ENCODE data around the gene SLC17A4. TPM values are rescaled to one million over a fixed set of nuclear protein-coding genes. Genes with fewer than 3 reads are reported as not detected.

Gene SLC17A4
- total and polyA plus RNA-seq, 8 donors = 0.04 TPM; not detected in 7

DNA sequence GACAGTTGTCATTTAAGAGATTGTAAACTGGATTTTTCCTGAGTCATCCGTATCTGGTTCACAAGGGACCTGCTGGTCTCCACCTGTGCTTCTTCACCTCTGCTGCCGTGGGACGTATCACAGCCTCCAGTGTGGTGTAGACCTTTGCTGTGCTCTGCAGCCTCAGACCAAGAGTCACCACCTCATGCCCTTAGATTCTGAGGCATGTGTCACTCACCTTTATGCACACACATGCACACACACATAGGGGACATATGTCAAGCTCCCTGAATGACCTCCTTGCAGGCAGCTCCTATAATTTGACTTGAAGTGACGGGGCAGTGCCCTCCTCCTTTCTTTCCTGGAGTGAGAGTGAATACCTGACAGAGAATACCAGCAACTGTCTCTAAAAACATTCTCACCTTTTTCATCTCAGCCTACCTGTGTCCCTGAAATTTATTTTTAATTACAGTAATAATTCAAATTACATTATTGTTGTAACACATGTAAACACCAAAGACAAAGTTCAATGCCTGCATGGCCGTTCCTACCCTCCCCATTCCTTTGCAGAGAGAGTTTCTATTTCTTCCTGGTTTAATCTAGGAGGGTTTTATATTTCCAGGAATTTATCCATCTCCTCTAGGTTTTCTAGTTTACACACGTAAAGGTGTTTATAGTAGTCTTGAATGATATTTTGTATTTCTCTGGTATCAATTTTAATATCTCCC is 3.5 kb downstream of the SLC17A4 start:
- Histone ChIP-seq H3K4me1 (no peaks in the 10 kb centered on the region), H3K27me3 (no peaks in the 10 kb centered on the region), H3K27ac (no peak overlapping the region), H3K9me3 (no peaks in the 10 kb centered on the region), H3K4me3 (no peak overlapping the region), H3K36me3 (no peaks in the 10 kb centered on the region)
- peak in 1 of 4 donors; percentile 10 for DNase-seq
- intact Hi-C loops (cut with DNase I) = no loop called here
- TF ChIP-seq, protein P1, sequence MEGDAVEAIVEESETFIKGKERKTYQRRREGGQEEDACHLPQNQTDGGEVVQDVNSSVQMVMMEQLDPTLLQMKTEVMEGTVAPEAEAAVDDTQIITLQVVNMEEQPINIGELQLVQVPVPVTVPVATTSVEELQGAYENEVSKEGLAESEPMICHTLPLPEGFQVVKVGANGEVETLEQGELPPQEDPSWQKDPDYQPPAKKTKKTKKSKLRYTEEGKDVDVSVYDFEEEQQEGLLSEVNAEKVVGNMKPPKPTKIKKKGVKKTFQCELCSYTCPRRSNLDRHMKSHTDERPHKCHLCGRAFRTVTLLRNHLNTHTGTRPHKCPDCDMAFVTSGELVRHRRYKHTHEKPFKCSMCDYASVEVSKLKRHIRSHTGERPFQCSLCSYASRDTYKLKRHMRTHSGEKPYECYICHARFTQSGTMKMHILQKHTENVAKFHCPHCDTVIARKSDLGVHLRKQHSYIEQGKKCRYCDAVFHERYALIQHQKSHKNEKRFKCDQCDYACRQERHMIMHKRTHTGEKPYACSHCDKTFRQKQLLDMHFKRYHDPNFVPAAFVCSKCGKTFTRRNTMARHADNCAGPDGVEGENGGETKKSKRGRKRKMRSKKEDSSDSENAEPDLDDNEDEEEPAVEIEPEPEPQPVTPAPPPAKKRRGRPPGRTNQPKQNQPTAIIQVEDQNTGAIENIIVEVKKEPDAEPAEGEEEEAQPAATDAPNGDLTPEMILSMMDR (IDR thresholded peaks at IDR 0.05) = no peak
- no peak for ATAC-seq

DNA sequence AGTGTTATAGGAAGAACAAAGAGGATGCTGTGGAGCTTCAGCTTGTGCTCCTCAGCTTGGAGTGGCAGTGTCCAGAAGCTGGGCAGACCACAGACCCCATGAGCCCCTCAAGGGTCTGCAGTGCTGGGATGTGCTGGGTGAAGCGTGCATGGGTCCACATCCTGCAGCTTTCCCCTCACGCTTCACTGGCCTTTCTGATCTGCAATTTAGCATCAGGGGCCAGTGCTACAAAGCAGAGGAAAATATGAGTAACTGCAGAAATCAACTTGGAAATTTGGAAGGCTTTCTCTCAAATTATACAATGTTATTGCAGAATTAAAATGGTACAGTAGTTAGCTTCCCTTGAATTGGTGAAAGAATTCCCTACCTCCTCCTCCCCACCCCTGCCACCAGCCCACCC is 10.1 kb downstream of the SLC17A4 start:
- ATAC-seq (no peak), DNase-seq (peak in 1 of 4 donors; percentile 14)
- Histone ChIP-seq H3K4me1 (no peaks in the 10 kb centered on the region), H3K36me3 (no peaks in the 10 kb centered on the region), H3K9me3 (no peaks in the 10 kb centered on the region), H3K4me3 (no peak overlapping the region), H3K27ac (no peak overlapping the region), H3K27me3 (no peaks in the 10 kb centered on the region)
- intact Hi-C loops (cut with DNase I) = no loop called here
- TF ChIP-seq, protein P1 (IDR thresholded peaks at IDR 0.05) = no peak

DNA sequence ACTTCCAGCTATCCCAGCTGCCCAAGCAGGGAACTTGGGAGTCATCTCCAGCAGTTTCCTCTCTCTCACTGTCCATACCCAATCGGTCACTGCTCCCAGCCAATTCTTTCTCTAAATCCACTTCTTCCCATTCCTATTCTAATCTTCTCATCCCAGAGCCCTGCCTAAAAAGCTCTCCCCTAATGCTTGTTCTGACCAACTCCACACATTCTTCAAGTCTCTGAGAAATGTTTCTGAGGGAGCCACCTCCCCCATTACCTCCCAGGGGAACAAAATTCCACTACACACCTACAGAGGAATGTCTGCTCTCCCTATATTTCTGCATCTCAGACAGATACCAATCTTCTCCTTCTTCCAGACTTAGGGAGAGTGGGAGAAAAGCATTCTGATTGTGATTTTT is 14.0 kb downstream of the SLC17A4 start:
- Histone ChIP-seq H3K4me1 (no peaks in the 10 kb centered on the region), H3K27ac (no peak overlapping the region), H3K9me3 (no peaks in the 10 kb centered on the region), H3K27me3 (no peaks in the 10 kb centered on the region), H3K36me3 (no peaks in the 10 kb centered on the region), H3K4me3 (no peak overlapping the region)
- intact Hi-C loops (cut with DNase I) = no loop called here
- DNase-seq (no peak), ATAC-seq (no peak)
- TF ChIP-seq, protein P1 (IDR thresholded peaks at IDR 0.05) = no peak

DNA sequence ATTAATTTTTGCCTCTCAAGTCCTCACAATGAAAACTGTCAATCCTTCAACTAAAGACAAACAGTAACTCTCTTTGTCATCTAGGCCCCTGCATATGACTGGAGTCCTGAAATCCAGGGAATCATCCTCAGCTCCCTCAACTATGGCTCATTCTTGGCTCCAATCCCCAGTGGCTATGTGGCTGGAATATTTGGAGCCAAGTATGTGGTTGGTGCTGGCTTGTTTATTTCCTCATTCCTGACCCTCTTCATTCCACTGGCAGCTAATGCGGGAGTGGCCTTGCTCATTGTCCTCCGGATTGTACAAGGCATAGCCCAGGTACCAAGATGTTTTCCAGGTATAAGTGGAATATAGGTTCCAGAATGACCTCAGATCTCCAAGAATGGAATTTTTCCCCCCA is 15.4 kb downstream of the SLC17A4 start:
- DNase-seq (no peak), ATAC-seq (peak; percentile 88)
- H3K27ac ChIP-seq = no peak overlapping the region
- H3K27me3 ChIP-seq = no peaks in the 10 kb centered on the region
- intact Hi-C loops (cut with DNase I) = no loop called here
- H3K36me3 ChIP-seq = no peaks in the 10 kb centered on the region
- TF ChIP-seq, protein P1 (IDR thresholded peaks at IDR 0.05) = no peak
- no peaks in the 10 kb centered on the region for H3K4me1 ChIP-seq
- no peak overlapping the region for H3K4me3 ChIP-seq
- H3K9me3 ChIP-seq = no peaks in the 10 kb centered on the region

DNA sequence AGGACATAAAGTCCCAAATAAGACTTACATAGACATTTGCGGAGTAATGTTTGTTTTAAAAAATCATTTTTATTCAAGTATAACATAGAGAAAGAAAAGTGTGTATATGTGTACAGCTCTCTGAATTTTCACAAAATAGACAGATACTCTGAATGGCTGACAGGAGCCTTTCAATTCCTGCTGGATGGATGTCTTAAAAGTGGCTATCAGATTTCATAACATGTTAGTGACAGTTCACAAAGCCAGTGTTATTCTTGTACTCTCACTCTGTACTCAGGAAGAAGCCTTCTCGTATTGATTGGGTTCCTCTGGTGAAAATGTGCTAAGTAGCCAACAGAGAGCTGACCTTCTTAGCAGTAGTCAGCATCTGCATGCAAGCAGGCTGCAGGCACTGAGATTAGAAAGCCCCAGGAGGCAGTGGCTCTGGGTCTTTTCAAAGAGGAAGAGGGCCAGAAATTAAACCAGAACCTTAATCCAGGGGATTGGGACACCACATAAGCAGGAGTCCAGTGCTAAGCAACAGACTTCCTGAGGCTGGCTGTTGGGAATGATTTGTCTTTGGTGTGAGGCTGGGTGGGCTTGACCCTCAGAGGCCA is 19.7 kb downstream of the SLC17A4 start:
- no peak for ATAC-seq
- H3K4me1 ChIP-seq = no peaks in the 10 kb centered on the region

More for the DNA sequence above, 19.7 kb downstream of the SLC17A4 start:
- Histone ChIP-seq H3K27me3 (no peaks in the 10 kb centered on the region), H3K36me3 (no peaks in the 10 kb centered on the region), H3K4me3 (no peak overlapping the region), H3K9me3 (no peaks in the 10 kb centered on the region), H3K27ac (no peak overlapping the region)
- DNase-seq = no peak
- TF ChIP-seq, protein P1 (IDR thresholded peaks at IDR 0.05) = no peak
- intact Hi-C loops (cut with DNase I) = no loop called here

Measured in left lung (tissue), 10 donors.